ENCODE results near the gene SPEN.

SPEN gene

DNA sequence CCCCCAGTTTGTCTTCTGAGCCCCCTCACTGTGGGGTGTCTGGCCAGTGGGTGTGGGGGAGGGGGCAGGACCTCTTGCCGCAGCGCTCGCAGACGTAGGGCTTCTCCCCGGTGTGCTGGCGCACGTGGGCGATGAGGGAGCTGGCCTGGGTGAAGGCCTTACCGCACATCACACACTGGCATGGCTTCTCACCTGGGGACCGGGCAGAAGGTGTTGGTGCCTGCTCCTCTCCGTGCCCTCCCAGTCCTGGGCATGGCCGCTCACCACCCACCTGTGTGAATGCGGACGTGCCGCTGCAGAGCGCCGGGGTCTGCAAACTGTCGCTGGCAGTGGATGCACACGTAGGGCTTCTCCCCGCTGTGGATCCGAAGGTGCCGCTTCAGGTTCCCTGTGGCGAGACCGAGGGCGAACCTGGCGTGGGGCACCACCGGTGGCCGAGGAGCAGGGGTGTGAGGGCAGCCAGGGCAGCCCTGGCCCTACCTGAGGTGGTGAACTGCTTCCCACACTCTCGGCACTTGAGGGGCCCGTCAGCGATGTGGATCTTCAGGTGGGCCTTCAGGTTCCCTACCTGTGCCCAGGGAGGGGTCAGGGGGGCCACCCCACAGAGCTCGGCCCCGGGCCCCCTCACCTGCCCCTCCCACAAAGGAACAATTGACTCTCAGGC lies 96.0 kb downstream of the SPEN start:
- TF ChIP-seq CTCF (conservative IDR thresholded peaks at IDR 0.05) (no peak), ZFX (IDR thresholded peaks at IDR 0.05) (no peak)

GRCh38 chr1:15943992-15944307 lies 96.4 kb downstream of the SPEN start:
- no peak for TF ChIP-seq ZFX (IDR thresholded peaks at IDR 0.05)
- no peak for TF ChIP-seq CTCF (conservative IDR thresholded peaks at IDR 0.05)
- no peak overlapping the region for H3K27ac ChIP-seq

More for the DNA sequence above, 96.0 kb downstream of the SPEN start:
- no peak overlapping the region for H3K27ac ChIP-seq

DNA sequence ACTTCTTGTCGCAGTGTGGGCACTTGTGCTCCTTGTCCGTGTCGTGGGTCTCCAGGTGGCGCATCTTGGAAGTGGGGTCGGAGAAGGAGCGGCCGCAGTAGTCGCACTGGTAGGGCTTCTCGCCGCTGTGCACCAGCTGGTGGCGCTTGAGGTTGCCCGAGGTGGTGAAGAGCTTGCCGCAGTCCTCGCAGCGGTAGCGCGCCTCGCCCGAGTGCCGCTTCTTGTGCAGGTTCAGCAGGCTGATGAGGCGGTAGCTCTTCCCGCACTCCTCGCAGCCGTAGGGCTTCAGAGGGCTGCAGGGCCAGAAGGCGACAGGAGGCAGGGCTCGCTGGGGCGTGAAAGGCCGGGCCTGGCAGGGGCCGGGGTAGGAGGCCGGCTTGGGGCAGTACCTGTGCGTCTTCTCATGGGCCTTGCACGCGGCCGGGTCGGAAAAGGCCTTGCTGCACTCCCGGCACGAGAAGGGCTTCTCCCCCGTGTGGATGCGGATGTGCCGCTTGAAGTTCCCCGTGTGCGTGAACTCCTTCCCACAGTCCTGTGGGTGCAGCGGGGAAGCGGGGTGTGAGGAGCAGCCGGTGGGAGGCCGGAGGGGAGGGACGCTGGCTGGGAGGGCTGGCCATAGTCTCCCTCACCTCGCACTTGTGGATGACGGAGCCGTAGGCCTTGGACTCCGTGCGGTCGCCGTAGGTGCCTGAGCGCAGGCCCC lies 97.0 kb downstream of the SPEN start:
- no peak overlapping the region for H3K27ac ChIP-seq
- TF ChIP-seq ZFX (IDR thresholded peaks at IDR 0.05): no peak
- no peak for TF ChIP-seq CTCF (conservative IDR thresholded peaks at IDR 0.05)

DNA sequence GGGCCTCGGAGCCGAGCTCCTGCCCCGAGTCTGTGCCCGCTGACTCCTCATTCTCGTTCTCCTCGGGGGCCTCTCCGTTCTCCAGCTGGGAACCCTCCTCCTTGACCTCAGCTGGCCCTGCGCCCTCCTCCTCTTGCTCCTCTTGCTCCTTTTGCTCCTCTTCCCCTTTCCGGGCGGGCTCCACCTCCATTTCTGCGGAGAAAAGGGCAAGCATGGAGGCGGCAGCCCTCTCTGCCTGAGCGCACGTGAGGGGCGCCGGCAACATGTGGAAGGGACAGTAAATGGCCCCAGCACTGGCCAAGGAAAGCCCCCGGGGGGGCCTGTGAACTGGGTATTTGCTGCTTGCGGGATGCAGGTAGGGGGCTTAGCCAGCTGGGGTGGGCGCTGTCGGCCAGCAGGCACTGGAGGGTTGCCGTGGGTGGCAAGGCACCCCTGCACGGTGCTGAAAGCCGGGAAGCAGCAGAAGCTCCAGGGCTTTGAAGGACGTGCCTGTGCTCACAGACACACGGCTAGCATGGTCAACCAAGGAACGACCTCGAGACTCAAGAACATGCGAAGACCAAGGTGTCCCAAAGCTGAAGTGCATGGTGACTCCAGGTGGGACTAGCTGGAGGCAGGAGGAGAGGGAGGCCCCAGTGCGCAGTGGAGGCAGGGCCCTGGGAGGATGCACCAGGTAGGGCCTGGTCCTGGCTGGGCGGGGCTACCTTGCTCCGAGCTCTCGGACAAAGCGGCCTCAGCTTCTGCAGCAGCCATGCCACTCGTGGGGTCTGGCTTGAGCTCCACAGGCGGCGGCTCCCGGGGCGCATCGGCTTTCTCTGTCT lies 97.7 kb downstream of the SPEN start:
- no peak overlapping the region for H3K27ac ChIP-seq
- TF ChIP-seq CTCF (conservative IDR thresholded peaks at IDR 0.05): no peak
- no peak for TF ChIP-seq ZFX (IDR thresholded peaks at IDR 0.05)

DNA sequence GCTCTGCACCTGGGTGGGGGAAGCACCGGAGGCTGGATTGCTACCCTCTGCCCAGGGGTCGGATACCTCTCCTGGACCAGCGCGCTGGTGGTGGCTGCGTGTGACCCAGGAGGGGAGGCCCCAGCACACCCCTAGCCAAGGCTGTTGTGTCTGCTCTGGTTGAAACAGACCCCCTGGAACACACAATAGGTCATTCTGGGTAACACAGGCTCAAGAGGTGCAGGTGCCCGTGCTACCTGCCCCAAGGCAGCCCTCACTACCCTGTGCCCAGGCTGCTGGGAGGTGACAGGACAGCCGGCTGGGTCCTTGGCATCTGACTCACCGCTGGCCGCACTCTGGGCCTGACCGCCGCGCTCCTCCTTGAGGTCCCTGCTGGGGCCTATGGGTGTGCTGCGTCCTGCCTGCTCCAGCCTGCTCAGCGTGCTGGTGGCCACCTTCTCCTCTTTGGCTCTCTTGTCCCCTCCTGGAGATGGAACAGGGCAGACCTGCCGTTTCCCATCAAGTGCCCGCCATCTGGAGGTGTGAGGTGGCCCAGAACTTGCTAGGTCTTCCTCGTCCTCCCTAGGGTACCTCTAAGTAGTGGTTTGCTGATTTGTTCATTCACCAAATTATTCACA lies 98.4 kb downstream of the SPEN start:
- TF ChIP-seq CTCF (conservative IDR thresholded peaks at IDR 0.05) (no peak), ZFX (IDR thresholded peaks at IDR 0.05) (no peak)
- H3K27ac ChIP-seq: no peak overlapping the region

GRCh38 chr1:15946571-15947381 lies 99.3 kb downstream of the SPEN start:
- TF ChIP-seq ZFX (IDR thresholded peaks at IDR 0.05) (no peak), CTCF (conservative IDR thresholded peaks at IDR 0.05) (no peak)
- H3K27ac ChIP-seq: no peak overlapping the region

Measured in C4-2B (cell line).